LoVo (cell line): ENCODE results near the gene PIGH.
A peak's percentile ranks its signal among the peaks of the same experiment; 100 is the strongest.
"Not testable (repeated sequence)": the region's sequence is repeated elsewhere in the genome, so short reads cannot be mapped to it uniquely, and the experiment has no call there.

Experiments used
- DNase-seq: peaks from one replicate; pipeline ENCODE4 v3.0.0-alpha.2; 2016; ENCODE audit warnings: low spot score

PIGH gene

GRCh38 chr14:67599698-67600561 lies at the start of gene PIGH:
TSS of gene PIGH (minus strand) at chr14:67600268. CDS start at chr14:67600203, 65 bp downstream.
- peak; percentile 91 for DNase-seq

DNA sequence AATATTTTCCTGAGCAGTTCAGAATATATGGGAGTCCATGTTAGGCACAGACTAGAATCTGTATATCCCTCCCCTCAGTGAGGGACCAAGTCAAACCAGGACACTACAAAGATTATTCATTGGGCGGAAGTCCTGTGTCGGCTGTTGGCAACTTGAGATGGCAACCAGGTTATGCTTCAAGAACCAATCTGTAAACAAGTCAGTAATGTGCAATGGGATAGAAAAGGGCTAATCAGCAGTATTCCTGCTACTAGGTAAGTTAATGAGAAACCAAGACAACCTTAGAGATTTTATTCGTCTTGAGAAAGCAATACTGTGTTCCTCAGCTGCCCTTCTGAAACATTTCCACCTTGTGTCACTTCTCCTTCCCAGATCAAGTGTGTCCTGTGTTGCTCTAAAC lies 46.1 kb upstream of the PIGH start:
- no peak for DNase-seq

DNA sequence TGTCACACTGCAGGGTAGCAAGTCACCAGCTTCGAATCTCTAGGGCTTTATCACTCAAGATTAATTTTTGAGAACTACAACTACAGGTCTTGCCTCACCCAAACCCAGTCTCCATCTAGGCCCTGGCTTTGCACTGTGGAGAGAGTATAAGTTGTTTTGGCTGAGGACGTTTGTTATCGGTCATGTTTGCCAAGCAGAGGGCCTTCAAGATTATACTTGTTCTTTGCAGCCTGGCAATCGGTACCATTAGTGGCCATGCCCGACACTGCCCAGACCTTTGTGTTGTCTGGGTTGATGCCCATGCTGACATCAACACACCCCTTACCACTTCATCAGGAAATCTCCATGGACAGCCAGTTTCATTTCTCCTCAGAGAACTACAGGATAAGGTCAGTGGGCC lies 45.3 kb upstream of the PIGH start:
- no peak for DNase-seq

DNA sequence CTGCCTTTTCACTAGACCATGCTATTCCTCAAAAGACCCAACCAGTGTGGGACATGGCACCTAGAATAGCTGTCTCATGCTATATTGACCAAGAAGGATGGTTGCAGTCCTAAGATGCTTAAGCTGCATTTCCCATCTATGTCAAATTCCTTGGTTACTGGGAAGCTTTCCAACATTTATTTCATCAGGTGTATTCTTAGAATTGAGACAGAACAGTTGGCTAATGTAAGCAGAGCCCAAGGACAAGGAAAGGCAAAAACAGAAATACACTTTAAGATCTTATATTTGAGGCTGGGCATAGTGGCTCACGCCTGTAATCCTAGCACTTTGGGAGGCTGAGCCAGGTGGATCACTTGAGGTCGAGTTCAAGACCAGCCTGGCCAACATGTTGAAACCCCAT lies 44.4 kb upstream of the PIGH start:
- no peak for DNase-seq

DNA sequence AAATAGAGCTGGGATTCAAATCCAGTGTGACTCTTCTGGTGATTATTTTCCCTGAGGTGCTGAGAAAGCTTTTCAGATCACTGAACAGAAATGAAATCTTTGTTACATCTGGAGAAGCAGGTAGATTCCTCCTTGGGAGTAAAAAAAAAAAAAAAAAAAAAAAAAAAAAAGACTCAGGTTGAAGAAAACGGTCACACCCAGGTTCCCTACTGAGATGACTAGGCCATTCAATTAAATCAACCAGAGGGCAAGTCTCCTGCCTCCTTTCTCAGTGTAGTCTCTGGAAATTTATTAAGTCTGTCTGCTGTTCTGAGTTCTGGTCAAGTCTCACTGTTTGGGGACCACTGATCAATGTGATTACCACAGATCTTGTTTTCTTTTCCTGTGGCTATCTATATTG lies 43.6 kb upstream of the PIGH start:
- peak; percentile 44 for DNase-seq

- DNase-seq = no peak
These were observed 42.1 kb upstream of the PIGH start for GRCh38 chr14:67641902-67642749.

GRCh38 chr14:67641480-67641879 lies 41.4 kb upstream of the PIGH start:
- DNase-seq = no peak

- DNase-seq = no peak
These were observed 38.6 kb upstream of the PIGH start for GRCh38 chr14:67638642-67639041.

DNA sequence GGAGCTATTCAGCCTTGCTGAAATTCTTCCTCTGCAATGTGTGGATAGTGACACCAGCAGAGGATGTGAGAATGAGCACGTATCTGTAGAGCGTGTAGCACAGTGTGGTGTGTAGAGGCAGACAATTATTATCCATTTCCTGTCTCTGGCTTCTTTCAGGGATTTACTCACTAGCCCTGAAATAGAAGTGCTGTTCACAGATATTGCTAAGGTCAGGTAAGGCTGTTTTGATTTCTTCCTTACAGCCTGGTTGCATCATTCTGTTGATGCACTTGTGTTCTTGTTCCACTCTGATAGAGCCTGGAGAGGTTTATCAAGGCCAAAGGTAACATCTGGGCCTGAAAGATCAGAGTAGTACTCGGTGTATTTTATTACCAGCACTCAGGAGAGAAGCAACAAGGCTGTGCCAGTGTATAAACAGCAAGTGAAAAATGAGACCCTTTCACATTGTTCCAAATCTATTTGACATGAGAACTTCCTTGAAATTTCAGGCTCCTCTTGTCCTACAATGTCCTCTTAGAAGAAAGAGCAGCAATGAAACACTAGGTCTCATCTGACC lies 36.4 kb upstream of the PIGH start:
- DNase-seq = peak; percentile 71

DNA sequence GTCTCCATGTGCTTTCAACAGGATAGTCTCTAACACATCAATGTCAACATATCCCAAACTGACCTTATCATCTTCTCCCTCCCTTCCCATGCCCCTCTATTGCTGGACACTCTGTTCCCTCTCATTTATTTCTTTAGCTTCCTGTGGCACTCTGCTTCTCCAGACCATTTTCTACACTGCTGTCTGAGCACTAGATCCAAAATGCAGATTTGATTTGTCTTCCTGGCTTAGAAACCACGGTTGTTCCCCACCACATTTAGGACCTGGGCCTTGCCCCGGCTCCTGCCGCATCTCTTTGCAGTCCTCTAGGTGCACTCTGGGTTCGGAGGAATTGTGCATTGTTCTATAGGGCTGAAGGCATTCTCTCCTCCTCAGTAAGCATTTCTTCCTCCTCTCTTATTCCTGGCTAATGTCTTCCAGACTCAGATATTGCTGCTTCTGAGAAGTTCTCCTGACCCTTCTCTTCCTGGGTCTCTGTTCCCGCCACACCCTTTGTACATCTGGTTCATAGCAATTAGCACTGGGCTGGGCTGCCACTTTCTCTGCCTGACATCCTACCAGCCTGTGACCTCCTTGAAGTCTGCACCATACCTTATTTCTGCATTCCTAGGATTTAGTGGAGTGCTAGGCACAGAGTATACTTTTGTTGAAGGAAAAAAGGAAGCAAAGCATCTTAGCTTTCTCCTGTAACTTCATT lies 33.5 kb upstream of the PIGH start:
- no peak for DNase-seq

DNA sequence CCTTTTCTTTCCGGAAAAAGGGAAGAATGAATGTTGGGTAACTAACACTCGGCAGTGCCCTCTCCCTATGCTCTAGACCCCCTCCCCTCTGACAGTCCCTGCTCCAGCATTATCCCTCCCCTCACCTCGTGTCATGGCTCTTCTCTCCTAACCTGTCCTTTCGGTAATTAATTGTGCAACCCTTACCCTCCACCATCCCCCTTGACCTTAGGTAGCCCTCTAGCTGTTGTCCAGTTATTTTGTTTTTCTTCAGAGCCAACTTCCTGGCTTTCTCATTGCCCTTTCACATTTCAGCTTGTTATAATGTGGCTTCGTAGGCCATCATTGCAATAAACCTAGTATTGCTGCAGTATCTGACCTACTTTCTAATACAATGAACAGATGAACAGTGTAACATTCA lies 30.9 kb upstream of the PIGH start:
- no peak for DNase-seq

GRCh38 chr14:67630186-67630585 lies 30.1 kb upstream of the PIGH start:
- no peak for DNase-seq

DNA sequence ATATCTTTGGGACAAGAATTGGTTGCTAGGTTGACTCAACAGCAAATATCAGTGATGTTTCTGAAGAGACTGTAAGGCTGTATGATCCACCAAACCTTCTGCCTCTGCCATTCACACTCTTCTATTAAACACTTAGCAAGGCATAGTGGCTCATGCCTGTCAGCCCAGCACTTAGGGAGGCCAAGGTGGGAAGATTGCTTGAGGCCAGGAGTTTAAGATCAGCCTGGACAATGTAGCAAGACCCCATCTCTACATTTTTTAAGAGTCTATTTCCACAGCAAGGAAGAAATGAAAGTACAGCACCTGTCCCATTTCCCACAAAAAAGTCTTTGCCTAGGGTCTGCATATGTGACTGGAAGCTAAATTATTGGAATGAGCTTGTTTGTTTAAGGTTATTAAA lies 27.5 kb upstream of the PIGH start:
- no peak for DNase-seq

DNA sequence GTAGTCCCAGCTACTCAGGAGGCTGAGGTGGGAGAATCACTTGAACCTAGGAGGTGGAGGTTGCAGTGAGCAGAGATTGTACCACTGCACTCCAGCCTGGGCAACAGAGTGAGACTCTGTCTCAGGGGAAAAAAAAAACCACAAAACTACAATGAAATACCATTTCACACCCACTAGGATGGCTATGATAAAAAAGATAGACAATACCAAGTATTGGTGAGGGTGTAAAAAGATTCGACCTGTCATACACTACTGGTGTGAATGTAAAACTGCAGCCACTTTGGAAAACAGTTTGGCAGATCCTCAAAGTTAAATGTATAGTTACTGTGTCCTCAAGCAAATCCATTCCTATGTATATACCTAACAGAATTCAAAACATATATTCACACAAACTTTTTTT lies 26.1 kb upstream of the PIGH start:
- DNase-seq = not testable (repeated sequence)

GRCh38 chr14:67623114-67623513 lies 23.0 kb upstream of the PIGH start:
- DNase-seq = no peak

- no peak for DNase-seq
These were observed 22.6 kb upstream of the PIGH start for GRCh38 chr14:67622675-67623074.

GRCh38 chr14:67620217-67620785 lies 20.2 kb upstream of the PIGH start:
- DNase-seq = no peak

DNA sequence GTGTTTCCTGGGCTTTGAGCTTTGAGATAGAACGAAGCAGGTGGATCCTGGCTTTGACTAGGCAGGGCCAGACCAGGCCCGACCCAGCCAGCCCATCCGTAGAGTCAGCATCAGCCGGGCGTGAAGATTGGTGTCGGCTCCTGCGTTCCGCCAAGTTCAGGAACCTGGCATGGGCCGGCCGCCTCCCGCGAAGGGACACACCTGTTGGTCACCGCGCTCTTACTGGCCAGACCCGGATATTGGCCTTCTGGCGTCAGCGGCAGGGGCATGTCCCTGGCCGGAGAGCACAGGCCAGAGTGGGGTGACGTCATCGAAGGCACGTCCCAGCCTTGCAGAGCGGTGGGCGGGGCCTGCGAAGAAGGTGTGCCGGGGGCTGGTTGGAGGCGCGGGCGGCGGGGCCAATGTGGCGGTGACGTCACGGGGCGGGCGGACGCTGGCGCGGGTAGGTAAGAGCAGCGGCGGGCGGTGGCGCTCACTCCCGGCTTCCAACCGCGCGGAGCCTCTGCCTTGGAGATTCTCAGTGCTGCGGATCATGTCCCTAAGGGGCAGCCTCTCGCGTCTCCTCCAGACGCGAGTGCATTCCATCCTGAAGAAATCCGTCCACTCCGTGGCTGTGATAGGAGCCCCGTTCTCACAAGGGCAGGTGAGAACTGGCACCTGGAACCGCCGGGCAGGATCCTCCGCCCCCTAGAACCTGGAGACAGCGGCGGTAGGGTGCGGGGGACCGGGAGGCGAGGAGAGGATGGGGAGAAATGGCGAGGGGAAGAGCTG lies 19.6 kb upstream of the PIGH start, which contains the start of gene ARG2:
ARG2 (plus strand) TSS at position 475 of the 771 bp plus-strand sequence; CDS start at position 533, 58 bp downstream.
- peak; percentile 99 for DNase-seq

DNA sequence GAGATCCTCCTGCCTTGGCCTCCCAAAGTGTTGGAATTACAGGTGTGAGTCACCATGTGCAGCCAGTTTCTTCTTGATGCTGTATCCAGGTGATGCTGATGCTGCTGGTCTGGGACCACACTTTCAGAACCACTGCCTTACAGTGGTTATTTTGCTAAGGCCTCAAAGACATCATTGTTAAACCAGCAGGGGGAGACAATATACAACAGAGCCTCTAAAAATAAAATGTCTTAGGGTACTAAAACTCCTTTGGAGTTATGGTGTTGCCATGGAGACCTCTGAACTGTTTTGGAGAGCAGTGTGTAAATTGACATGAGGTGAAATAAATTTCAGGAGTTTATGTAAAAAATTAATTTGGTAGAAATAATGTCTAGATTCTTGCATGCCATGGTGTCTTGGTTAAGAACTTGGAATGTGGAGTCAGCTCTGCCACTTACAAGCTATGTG lies 18.6 kb upstream of the PIGH start:
- DNase-seq = peak; percentile 68

- no peak for DNase-seq
These were observed 10.4 kb upstream of the PIGH start for GRCh38 chr14:67610491-67610890.
